Stomach (tissue), 9 donors: ENCODE measurements around the gene AREG. TPM values are rescaled to one million over a fixed set of nuclear protein-coding genes. Genes with fewer than 3 reads are reported as not detected.

Experiments
- DNase-seq, 2 donors: peaks; one replicate each; pipeline versions ENCODE4 v3.0.0 to v3.0.0-alpha.2; 2013 to 2019
- H3K27ac ChIP-seq, 5 donors: fragments of 200-600 bp in 4 of 5; sonication (generic) in 4 of 5; one replicate each; pipeline ENCODE4 v1.5.1; 2013 to 2019; ENCODE audit warnings: mild to moderate bottlenecking in 1 of 5, moderate library complexity in 1 of 5
- H3K27me3 ChIP-seq, 3 donors: fragments of 200-600 bp; sonication (generic); one replicate each; pipeline ENCODE4 v1.5.1; 2017 to 2019; ENCODE audit warnings: mixed run types in 1 of 3
- H3K36me3 ChIP-seq, 4 donors: fragments of 200-600 bp; sonication (generic); 1 replicate in 3 of 4; 2 replicates in 1 of 4; pipeline ENCODE4 v1.5.1; 2016 to 2019
- H3K4me1 ChIP-seq, 4 donors: fragments of 200-600 bp; sonication (generic); one replicate each; pipeline ENCODE4 v1.5.1; 2016 to 2019
- H3K4me3 ChIP-seq, 4 donors: fragments of 200-600 bp; sonication (generic) in 3 of 4; one replicate each; pipeline ENCODE4 v1.5.1; 2016 to 2019; ENCODE audit warnings: mild to moderate bottlenecking in 1 of 4
- H3K9me3 ChIP-seq, 4 donors: fragments of 200-600 bp; sonication (generic); one replicate each; pipeline ENCODE4 v1.5.1; 2016 to 2019
- EP300 ChIP-seq: sonication (generic); formaldehyde crosslinking; IDR thresholded peaks from one replicate; pipeline ENCODE4 v1.6.1; 2017; ENCODE audit warnings: antibody characterized with exemption
- POLR2A ChIP-seq, 4 donors: fragments of 450-650 bp; IDR thresholded peaks; one replicate each; pipeline ENCODE4 v1.6.1; 2016; ENCODE audit warnings: antibody characterized with exemption in 4 of 4, control low read depth in 2 of 4, mild to moderate bottlenecking in 1 of 4, moderate library complexity in 1 of 4
- POLR2AphosphoS5 ChIP-seq, 3 donors: sonication (generic); formaldehyde crosslinking; IDR thresholded peaks; one replicate each; pipeline ENCODE4 v1.6.1; 2016; ENCODE audit warnings: antibody characterized with exemption in 3 of 3
- WGBS, 5 donors: extraction: QIAGEN DNeasy Blood & Tissue Kit in 3 of 5; methylation state at CpG; one replicate each; pipeline versions ENCODE4 v1.1.5 to v1.1.7; 2013 to 2018; 5-methylcytosine and 5-hydroxymethylcytosine counted together
- intact Hi-C: fragments of 100-400 bp; cut with DNase I; formaldehyde crosslinking; loops from one replicate; pipeline ENCODE4 v1.15.1; 2023; ENCODE audit warnings: low total_unique reads
- polyA plus RNA-seq, 3 donors: library from polyadenylated mRNA; stranded (reverse); fragments of 200-250 nt; gene quantifications; one replicate each; pipeline ENCODE4 v1.2.3, GENCODE V29; 2013
- total RNA-seq, 5 donors: library from RNA; depleted of rRNA; stranded (reverse); fragments of >200 nt; gene quantifications; one replicate each; pipeline versions ENCODE4 v1.1.0 to v1.2.3, GENCODE V29; 2014 to 2016
- TF ChIP-seq, protein P1 (sequence below), 7 experiments: fragments of 450-650 bp in 4 of 7; fragments of 200-600 bp in 3 of 7; sonication (generic) in 3 of 7; IDR thresholded peaks; one replicate each; pipeline ENCODE4 v1.5.1; 2016 to 2019; ENCODE audit warnings: antibody characterized with exemption in 7 of 7, control low read depth in 2 of 7, mild to moderate bottlenecking in 1 of 7
- donor health status: healthy with polysubstance abuse.
- donor health status: Bipolar disorder and iron deficiency.
- donor health status: healthy.

The AREG gene
- total and polyA plus RNA-seq, 8 donors, result 4.3 to 23.0 (median 14.0) TPM; not detected in 1

DNA sequence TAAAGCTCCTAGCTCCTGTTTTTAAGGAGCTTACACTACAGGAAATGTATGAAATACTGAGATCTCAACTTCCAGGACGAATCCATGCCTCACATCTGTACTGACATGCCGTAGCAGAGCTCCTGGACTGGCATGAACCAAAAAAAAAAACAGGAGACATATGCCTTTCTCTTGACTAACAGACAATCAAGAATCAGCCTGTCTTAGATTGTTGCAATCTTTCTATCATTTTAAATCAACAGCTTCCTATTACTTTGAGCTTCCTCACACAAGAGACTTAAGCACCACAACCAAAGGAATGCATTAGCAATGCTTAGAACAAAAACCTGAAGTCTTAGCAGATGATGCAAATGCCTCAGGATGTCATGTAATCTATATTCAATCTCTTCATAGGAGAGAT, 34.7 kb upstream of the AREG start:
- Histone ChIP-seq H3K9me3 (no peaks in the 10 kb centered on the region), H3K27me3 (no peaks in the 10 kb centered on the region), H3K4me1 (peaks cover 0 to 5% (median 0%) of the 10 kb centered on the region in 4 donors), H3K4me3 (no peak overlapping the region), H3K27ac (no peak overlapping the region), H3K36me3 (no peaks in the 10 kb centered on the region)
- intact Hi-C loops, result no loop called here
- TF ChIP-seq, protein P1, sequence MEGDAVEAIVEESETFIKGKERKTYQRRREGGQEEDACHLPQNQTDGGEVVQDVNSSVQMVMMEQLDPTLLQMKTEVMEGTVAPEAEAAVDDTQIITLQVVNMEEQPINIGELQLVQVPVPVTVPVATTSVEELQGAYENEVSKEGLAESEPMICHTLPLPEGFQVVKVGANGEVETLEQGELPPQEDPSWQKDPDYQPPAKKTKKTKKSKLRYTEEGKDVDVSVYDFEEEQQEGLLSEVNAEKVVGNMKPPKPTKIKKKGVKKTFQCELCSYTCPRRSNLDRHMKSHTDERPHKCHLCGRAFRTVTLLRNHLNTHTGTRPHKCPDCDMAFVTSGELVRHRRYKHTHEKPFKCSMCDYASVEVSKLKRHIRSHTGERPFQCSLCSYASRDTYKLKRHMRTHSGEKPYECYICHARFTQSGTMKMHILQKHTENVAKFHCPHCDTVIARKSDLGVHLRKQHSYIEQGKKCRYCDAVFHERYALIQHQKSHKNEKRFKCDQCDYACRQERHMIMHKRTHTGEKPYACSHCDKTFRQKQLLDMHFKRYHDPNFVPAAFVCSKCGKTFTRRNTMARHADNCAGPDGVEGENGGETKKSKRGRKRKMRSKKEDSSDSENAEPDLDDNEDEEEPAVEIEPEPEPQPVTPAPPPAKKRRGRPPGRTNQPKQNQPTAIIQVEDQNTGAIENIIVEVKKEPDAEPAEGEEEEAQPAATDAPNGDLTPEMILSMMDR (IDR thresholded peaks at IDR 0.05), result no peak
- TF ChIP-seq EP300, result no peak
- TF ChIP-seq POLR2A (IDR thresholded peaks at IDR 0.05), result no peak
- TF ChIP-seq POLR2AphosphoS5 (IDR thresholded peaks at IDR 0.05), result no peak
- DNase-seq, result no peak
- 72 to 89% (median 80%) methylated on average over 2 of the region's 2 CpGs for WGBS, 5 donors

DNA sequence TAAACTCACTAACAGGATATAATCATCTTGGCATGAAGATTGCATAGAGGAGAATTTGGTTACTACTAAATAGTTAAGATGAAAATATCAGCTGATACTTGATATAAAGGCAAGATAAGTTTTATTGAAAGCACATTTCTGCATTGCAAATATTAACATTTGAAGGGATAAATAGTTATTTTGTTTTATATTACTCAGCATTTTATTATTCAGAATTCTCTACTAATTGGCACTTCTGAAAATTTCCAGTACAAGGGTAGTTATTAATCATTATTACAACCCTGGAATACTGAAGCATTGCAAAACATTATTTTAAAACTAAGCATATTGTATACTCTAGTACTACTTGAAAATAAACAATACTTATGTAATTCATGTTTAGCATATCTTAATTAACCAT, 32.7 kb upstream of the AREG start:
- no peak overlapping the region for H3K27ac ChIP-seq
- H3K4me3 ChIP-seq, result no peak overlapping the region
- TF ChIP-seq, protein P1 (IDR thresholded peaks at IDR 0.05), result no peak
- TF ChIP-seq POLR2AphosphoS5 (IDR thresholded peaks at IDR 0.05) (no peak), POLR2A (IDR thresholded peaks at IDR 0.05) (no peak), EP300 (no peak)
- H3K36me3 ChIP-seq, result no peaks in the 10 kb centered on the region
- no peaks in the 10 kb centered on the region for H3K9me3 ChIP-seq
- H3K27me3 ChIP-seq, result no peaks in the 10 kb centered on the region
- H3K4me1 ChIP-seq, result peaks cover 0 to 5% (median 0%) of the 10 kb centered on the region in 4 donors
- intact Hi-C loops, result no loop called here
- no peak for DNase-seq

DNA sequence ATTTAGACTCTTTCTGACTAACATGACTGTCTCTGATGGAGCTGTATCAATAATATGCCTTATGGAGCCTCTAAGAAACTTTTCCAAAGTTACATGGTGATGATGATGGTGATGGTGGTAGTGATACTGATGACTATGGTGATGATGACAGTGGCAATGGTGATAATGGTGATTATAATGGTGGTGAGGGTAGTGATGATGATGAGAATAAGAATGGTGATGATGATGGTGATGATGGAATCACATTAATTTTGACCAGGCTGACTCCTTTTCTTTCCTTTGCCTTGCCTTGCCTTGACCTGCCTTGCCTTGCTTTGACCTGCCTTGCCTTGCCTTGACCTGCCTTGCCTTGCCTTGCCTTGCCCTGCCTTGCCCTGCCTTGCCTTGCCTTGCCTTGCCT, 31.7 kb upstream of the AREG start:
- intact Hi-C loops, result no loop called here
- H3K4me3 ChIP-seq, result no peak overlapping the region

DNA sequence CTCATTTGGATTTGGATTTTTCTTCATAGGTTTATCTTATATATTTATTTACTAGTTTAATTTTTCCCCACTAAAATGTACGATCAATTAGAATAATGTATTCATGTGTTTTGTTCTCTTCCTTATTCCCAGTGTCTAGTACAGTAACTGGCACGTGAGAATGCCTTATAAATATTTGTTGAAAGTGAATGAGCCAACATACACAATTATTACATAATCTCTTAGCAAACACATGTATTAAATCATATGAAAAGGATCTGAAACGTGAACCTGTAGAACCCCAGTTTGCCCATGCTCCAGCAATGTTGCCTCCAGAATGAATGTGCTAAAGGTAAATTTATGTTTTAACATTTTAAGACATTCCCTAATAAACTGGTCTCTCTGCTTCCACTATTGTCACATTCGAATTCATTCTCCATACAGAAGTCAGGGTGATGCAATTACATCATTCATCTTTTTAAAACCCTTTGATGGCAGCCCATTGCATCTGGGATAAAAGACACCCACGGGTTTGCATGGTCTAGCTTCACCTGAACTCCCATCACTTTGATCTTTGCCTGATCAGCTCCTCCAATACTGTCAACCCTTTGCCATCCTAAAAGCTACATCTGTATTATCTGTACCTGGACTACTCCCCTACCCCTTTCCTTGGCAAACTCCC, 30.7 kb upstream of the AREG start:
- H3K27ac ChIP-seq, result no peak overlapping the region
- TF ChIP-seq POLR2A (IDR thresholded peaks at IDR 0.05), result no peak
- no peaks in the 10 kb centered on the region for H3K27me3 ChIP-seq
- intact Hi-C loops, result no loop called here
- DNase-seq, result no peak
- peaks cover 0 to 5% (median 0%) of the 10 kb centered on the region in 4 donors for H3K4me1 ChIP-seq
- no peaks in the 10 kb centered on the region for H3K9me3 ChIP-seq
- no peak overlapping the region for H3K4me3 ChIP-seq
- H3K36me3 ChIP-seq, result no peaks in the 10 kb centered on the region
- 31 to 53% (median 39%) methylated on average over 5 of the region's 5 CpGs for WGBS, 5 donors

More for the DNA sequence above, 31.7 kb upstream of the AREG start:
- TF ChIP-seq EP300, result no peak
- no peak for TF ChIP-seq POLR2AphosphoS5 (IDR thresholded peaks at IDR 0.05)
- TF ChIP-seq POLR2A (IDR thresholded peaks at IDR 0.05), result no peak
- TF ChIP-seq, protein P1 (IDR thresholded peaks at IDR 0.05), result no peak
- DNase-seq, result no peak
- H3K4me1 ChIP-seq, result peaks cover 0 to 5% (median 0%) of the 10 kb centered on the region in 4 donors
- no peaks in the 10 kb centered on the region for H3K9me3 ChIP-seq
- no peaks in the 10 kb centered on the region for H3K36me3 ChIP-seq
- H3K27me3 ChIP-seq, result no peaks in the 10 kb centered on the region
- no peak overlapping the region for H3K27ac ChIP-seq

DNA sequence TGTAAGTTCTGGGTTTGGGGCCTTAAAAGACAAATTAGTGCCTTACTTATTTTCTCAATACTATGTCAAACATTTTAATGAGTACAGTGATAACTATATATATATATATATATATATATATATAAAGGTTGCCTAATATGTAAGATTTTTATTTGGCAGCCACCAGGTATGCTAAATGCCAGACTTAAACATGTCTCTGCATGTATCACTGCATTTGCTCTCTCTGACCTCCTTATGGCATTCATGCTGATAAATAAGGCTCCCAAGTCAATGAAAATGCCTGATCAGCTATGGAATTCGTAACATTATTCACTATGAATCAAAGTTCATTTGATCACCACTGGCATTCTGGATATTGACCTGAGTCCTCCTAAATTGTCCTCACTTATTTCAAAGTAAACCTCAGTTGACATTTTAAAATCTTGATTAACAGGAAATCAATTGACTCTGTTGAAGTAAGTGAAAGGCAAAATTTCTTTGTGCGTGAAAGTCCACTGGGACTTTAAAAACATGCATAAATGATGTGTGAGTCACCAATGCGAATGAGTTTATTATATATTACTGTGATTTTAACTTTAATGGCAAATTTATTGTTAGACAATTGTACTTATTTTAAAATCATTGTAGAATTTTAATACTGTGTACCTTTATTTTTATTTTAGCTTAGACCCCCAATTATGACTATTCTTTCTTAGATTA, 29.2 kb upstream of the AREG start:
- peaks cover 0 to 5% (median 0%) of the 10 kb centered on the region in 4 donors for H3K4me1 ChIP-seq
- no peaks in the 10 kb centered on the region for H3K36me3 ChIP-seq
- TF ChIP-seq, protein P1 (IDR thresholded peaks at IDR 0.05), result no peak
- TF ChIP-seq POLR2AphosphoS5 (IDR thresholded peaks at IDR 0.05) (no peak), POLR2A (IDR thresholded peaks at IDR 0.05) (no peak), EP300 (no peak)
- H3K4me3 ChIP-seq, result no peak overlapping the region
- no peaks in the 10 kb centered on the region for H3K9me3 ChIP-seq
- H3K27me3 ChIP-seq, result no peaks in the 10 kb centered on the region
- no peak overlapping the region for H3K27ac ChIP-seq
- WGBS, 5 donors, result 67 to 90% (median 82%) methylated on average over 3 of the region's 3 CpGs
- intact Hi-C loops, result no loop called here
- no peak for DNase-seq
